Measurements from ENCODE around the gene BDKRB1.
"Not testable (repeated sequence)": the region's sequence is repeated elsewhere in the genome, so short reads cannot be mapped to it uniquely, and the experiment has no call there.

The BDKRB1 gene

GRCh38 chr14:96235426-96235825 is 20.6 kb upstream of the BDKRB1 start:
- no peak for DNase-seq

DNA sequence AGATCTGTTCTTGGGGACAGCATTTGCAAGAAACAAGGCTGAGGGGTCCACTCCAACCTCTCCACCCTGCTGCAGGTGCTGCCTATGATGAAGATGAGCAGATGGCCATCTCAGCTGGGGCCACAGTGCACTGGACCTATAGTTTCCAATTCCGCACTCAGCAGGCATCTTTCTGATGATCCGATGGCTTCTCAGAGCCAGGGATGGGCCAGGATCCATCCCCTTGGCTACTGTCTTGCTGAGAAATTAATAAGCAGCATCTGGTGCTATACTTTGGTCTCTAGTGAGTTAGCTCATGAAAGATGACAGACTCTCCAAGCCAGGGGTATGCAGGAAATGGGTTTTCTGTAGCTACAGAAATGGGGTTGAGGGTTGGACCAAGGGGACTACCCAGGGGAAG is 18.4 kb upstream of the BDKRB1 start:
- DNase-seq, result no peak

DNA sequence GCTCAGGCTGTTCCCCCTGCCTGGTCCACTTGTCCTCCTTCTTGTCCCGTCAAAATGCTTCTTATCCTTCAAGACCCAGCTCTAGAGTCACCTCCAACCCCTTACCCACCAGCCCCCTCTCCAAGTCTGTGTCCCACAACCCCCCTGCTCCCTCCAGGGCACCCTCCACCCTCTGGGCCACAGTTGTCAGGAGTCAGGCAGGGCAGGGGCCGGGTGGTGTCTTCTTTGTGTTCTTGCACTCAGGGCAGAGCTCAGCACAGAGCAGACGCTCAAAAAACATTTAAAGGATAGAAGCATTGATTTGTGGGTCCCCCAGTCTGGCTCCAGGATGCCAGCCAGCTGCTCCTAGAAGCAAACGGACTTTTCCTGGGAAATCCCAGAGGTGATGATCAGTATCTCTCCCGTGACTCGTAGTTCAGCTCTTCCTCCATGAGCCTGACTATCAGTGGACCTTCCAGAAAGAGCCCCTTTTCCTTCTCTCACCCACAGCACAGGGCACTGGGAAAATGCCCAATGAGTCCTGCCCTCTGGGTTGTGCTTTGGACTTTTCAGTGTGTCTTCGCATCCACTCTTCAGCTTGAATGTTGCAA is 17.2 kb upstream of the BDKRB1 start:
- DNase-seq, result no peak

GRCh38 chr14:96239711-96240141 is 16.3 kb upstream of the BDKRB1 start:
- no peak for DNase-seq

- DNase-seq, result no peak
These were observed 15.4 kb upstream of the BDKRB1 start for GRCh38 chr14:96240641-96241040.

DNA sequence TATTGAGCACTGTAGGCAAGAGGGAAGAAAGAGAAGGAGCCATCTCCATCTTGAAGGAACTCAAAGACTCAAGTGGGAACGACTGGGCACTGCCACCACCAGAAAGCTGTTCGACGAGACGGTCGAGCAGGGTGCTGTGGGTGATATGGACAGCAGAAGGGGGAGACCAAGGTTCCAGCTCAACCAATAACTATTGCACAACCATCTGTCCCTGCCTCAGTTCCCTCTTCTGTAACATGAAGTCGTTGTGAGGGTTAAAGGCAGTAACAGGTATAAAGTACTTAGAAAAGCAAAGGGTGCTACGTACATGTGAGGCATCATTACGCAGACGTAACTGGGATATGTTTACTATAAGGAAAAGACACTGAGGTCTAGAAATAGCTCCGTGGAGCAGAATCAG is 13.9 kb upstream of the BDKRB1 start:
- DNase-seq, result no peak

GRCh38 chr14:96243785-96244184 is 12.2 kb upstream of the BDKRB1 start:
- no peak for DNase-seq

GRCh38 chr14:96245074-96245473 is 10.9 kb upstream of the BDKRB1 start:
- not testable (repeated sequence) for DNase-seq

GRCh38 chr14:96245710-96246538 is 10.1 kb upstream of the BDKRB1 start:
- no peak for DNase-seq

- DNase-seq, result no peak
These were observed 9.5 kb upstream of the BDKRB1 start for GRCh38 chr14:96246539-96246847.

DNA sequence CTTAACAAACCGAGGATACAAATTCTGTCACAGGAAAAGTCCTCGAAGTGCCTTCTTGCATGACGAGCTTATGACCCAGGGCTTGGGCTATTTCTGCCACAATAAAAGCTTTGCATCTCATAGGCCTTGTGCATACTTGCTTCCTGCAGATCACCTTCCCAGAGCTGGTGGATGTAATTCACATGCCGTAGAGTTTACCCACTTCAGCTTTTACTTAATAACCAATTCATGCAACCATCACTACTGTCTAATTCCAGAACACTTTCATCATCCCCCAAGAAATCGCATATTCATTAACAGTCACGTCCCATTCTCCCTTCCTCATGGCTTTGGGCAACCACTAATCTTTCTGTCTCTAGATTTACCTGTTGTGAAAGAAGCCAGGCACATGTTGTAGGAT is 9.0 kb upstream of the BDKRB1 start:
- no peak for DNase-seq

DNA sequence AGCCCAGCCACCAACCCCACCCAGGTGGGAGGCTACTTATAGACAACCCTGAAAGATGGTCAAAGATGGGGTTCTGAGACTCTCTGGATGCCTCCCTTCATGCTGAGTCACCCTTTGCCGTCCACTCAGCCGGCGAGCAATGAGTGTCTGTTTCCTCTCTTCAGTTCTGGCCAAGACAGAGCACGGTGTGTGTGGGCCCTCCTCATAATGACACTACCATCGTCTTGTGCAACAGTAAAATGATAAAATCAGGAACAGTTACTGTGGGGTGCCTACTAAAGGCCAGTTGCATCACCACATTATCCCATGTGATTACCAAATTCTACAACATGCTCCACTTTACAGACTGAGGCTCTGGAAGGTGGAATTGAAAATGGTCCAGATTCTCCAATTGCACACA is 7.0 kb upstream of the BDKRB1 start:
- DNase-seq, result no peak

DNA sequence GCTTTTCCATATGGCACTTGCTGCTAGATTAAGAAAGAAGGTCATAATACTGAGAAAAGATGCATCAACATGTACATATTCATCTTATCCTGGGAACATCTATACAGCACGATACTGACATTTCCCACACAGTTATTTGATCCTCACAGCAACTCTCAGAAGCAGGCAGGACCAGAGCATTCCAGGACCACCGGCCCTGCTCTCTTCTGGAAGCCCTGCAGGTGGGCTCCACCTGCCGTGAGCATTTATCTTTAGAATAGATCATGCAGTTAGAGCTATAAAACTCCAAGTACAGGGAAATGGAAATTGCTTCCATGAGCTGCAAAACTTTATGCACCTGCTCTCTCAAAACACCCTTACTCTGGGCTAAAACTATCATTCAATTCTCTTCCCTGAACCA is 5.5 kb upstream of the BDKRB1 start:
- peak in 1 of 3 experiments; percentile 27 for DNase-seq

DNA sequence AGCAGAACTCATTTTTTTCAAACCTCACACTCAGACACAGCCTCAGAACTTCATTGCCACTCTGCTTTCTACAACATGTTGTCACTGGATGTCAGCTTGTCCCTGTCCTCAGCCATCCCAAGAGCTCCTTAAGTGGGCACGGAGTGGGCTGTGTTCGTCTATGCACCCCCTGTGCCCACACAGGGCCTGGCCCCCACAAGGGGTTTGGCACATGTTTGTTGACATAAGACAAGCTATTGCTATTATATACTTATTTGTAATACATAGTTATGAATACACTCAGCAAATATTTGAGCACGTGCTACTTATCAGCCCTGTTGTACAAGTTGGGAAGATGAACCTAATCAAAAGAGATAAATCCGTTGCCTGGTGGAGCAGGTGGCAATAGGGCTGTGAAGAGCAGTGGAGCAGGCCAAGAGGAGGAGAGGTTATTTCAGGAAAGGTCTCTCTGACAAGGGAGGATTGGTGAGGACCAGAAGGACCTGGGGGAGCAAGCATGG is 4.3 kb upstream of the BDKRB1 start:
- DNase-seq, result peak in 1 of 3 experiments; percentile 26

DNA sequence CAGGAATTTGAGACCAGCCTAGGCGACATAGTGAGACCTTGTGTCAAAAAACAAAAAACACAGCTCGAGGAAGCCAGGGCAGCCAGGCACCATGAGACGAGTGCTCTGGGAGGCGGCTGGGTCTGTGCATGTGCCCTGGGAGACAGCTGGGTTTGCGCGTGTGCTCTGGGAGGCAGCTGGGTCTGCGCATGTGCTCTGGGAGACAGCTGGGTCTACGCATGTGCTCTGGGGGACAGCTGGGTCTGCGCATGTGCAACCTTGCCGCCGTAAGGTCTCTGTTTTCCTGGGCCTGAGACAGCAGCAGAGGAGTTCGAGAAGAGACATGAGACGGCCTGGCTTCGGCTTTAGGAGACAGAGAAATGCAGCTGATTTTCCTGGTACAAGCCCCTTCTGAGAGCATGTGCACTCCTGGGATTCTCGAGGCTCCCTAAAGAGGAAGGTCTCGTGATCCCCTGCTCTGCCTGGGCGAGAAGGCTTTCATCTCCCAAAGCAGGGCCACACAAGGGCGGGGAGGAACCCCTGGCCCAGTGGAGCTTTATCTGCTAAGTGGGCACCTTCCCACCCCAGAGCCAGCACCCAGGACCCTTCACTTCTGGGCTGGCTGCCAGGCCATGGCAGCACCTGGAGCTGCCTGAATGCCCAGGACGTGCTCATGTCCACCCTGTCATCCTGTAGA is 3.5 kb upstream of the BDKRB1 start:
- DNase-seq, result no peak

GRCh38 chr14:96252999-96253539 is 2.9 kb upstream of the BDKRB1 start:
- DNase-seq, result peak in 1 of 3 experiments; percentile 45

DNA sequence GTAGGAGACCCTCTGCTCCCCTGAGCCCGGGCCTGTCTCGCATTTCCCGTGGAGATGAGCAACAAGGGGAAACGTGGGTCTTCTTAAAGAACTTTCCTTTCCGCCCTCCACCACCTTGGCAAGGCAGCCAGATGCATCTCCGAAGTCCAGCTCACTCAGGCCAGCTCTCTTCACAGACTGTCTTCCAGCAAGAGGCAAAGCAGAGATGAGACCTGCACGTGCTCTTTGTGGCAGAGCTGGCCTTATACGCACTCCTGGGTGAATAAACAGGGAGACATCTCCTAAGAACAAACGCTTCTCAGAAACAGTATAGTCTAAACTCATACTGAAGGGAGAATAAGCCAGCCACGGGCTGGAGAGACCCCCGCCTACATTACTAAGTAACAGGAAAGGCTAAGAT is 1.3 kb upstream of the BDKRB1 start:
- no peak for DNase-seq

DNA sequence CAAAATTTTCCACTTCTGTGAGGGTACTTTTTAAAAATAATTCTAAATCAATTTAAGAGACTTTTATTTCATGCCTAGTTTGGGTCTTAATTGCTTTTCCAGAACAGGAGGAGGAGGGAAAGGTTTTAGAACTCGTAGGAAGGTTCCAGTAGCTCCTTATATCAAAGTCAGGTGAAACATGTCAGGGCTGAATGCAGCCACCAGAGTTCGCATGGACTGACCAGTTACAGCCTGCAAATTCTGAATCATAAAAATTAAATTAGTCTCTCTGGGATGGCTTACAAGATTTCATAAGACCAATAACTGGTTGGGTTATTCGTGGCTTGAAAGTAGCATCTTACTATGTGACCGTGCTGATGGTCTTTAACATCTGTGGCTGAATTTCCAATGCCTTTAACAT is 397 bp downstream of the BDKRB1 start:
- no peak for DNase-seq

GRCh38 chr14:96257056-96257455 is 1.0 kb downstream of the BDKRB1 start:
- DNase-seq, result no peak

GRCh38 chr14:96257900-96258299 is 1.9 kb downstream of the BDKRB1 start:
- DNase-seq, result no peak

GRCh38 chr14:96260341-96260821 is 4.4 kb downstream of the BDKRB1 start:
- no peak for DNase-seq

DNA sequence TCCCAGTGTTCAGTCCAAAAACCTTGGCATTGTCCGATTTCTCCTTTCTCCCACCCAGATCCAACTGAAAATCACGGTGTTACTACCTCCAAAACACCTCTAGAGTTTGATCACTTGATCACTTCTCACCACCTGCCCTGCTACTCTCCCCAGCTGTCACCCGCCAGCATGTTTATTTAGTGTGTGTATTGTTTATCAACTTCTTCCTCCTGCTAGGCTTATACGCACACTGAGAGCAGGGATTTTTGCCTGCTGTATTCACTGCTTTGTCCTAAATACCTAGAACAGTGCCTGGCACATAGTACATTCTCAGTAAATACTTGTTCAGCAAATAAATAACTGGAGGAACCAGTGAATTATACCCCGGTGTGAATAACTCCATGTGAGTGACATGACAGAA is 5.0 kb downstream of the BDKRB1 start:
- peak in 1 of 3 experiments; percentile 42 for DNase-seq

Data from NCI-H1417 (cell line).